Testis (tissue), 2 donors: ENCODE measurements around the gene NPHP4.

Experiments used
- CTCF ChIP-seq, 3 experiments: fragments of 450-650 bp in 2 of 3; fragments of 200-600 bp in 1 of 3; sonication (generic) in 1 of 3; IDR thresholded peaks; one replicate each; pipeline ENCODE4 v1.5.1; 2016 to 2019; ENCODE audit warnings: antibody characterized with exemption in 3 of 3, mild to moderate bottlenecking in 2 of 3, moderate library complexity in 1 of 3
- POLR2A ChIP-seq: fragments of 450-650 bp; IDR thresholded peaks from one replicate; pipeline ENCODE4 v1.6.1; 2017; ENCODE audit warnings: antibody characterized with exemption, mild to moderate bottlenecking, moderate library complexity

DNA sequence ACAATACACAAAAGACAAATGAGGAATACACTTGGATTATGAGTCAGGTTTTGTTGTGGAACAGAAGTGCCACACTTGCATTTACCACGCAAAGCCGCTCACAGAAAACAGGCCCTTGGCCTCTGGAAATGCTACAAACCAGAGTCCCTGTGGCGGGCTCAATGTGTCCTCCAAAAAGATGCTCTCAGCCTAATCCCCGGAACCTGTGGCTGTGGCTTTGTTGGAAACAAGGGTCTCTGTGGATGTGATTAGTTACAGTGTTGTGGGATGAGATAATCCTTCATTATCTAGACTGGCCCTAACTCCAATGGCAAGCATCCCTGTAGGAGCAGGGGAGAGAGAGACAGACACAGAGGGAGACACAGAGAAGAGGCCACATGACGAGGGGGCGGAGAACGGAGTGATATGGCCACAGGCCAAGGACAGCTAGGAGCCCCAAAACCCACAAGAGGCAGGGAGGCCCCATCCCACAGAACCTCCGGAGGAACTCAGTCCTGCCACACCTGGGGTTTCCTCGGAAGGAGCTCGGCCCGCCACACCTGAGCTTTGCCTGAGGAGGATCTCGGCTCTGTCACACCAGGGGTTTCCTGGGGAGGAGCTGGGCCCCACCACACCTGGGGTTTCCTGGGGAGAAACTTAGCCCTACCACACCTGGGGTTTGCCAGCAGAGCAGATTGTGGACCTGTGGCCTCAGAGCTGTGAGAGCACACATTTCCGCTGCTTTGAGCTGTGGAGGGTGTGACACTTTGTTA lies 55.4 kb downstream of the NPHP4 start:
- TF ChIP-seq CTCF (IDR thresholded peaks at IDR 0.05) (no peak), POLR2A (no peak)
